ENCODE data around the gene TEX101.

TEX101 gene

DNA sequence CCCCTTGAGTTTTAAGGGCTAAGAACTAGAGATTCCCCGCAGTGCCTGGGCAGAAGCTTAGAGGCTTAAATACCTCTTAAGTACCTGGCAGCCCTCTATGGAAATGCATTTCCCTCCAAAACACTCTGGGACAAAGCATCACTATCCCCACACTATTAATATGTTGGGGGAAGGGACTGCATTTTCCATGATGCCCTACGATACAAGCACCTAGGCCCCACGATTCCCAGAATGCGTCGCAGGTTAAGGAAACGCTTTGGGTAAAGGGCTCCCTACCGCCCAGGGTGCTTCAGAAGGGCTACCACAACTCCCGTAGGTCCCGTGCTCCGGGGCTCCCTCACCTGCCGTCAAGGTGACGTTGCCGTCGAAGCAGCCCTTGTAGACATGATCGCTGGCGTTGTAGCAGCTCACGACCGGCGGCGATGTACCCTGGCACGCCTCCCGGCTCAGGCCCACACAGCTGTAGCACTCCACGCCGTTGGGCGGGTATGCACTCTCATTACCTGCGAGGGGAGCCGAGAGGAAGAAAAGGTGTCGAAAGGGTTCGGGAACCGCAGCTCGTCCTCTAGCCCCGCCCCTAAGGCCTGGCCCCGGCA lies 48.2 kb downstream of the TEX101 start (continued):
- no peak for TF ChIP-seq HOXD13 (CRISPR knock-in tag; IDR thresholded peaks at IDR 0.05; ENCODE audit: borderline replicate concordance)
- no peak for TF ChIP-seq ZNF670 (tag by site-specific recombination; IDR thresholded peaks at IDR 0.05; ENCODE audit: low read depth)
- TF ChIP-seq ZBTB21 (tag by site-specific recombination; IDR thresholded peaks at IDR 0.05), result 0 out of 2 replicates have a peak, but pooled peaks have one; percentile 13
- TF ChIP-seq KLF7 (tag by site-specific recombination; IDR thresholded peaks at IDR 0.05; ENCODE audit: borderline replicate concordance), result no peak
- TF ChIP-seq, protein P1, sequence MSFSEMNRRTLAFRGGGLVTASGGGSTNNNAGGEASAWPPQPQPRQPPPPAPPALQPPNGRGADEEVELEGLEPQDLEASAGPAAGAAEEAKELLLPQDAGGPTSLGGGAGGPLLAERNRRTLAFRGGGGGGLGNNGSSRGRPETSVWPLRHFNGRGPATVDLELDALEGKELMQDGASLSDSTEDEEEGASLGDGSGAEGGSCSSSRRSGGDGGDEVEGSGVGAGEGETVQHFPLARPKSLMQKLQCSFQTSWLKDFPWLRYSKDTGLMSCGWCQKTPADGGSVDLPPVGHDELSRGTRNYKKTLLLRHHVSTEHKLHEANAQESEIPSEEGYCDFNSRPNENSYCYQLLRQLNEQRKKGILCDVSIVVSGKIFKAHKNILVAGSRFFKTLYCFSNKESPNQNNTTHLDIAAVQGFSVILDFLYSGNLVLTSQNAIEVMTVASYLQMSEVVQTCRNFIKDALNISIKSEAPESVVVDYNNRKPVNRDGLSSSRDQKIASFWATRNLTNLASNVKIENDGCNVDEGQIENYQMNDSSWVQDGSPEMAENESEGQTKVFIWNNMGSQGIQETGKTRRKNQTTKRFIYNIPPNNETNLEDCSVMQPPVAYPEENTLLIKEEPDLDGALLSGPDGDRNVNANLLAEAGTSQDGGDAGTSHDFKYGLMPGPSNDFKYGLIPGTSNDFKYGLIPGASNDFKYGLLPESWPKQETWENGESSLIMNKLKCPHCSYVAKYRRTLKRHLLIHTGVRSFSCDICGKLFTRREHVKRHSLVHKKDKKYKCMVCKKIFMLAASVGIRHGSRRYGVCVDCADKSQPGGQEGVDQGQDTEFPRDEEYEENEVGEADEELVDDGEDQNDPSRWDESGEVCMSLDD (tag by site-specific recombination; IDR thresholded peaks at IDR 0.05), result peak; percentile 60; the same call in 1 of the 2 replicates
- TF ChIP-seq, protein P2, sequence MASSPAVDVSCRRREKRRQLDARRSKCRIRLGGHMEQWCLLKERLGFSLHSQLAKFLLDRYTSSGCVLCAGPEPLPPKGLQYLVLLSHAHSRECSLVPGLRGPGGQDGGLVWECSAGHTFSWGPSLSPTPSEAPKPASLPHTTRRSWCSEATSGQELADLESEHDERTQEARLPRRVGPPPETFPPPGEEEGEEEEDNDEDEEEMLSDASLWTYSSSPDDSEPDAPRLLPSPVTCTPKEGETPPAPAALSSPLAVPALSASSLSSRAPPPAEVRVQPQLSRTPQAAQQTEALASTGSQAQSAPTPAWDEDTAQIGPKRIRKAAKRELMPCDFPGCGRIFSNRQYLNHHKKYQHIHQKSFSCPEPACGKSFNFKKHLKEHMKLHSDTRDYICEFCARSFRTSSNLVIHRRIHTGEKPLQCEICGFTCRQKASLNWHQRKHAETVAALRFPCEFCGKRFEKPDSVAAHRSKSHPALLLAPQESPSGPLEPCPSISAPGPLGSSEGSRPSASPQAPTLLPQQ (tag by site-specific recombination; IDR thresholded peaks at IDR 0.05), result peak; percentile 16; the same call in 1 of the 2 replicates
- peak; percentile 100 for TF ChIP-seq ZNF777 (tag by site-specific recombination; IDR thresholded peaks at IDR 0.05; ENCODE audit: borderline replicate concordance)
- peak; percentile 56; the same call in 1 of the 2 replicates for TF ChIP-seq ZNF366 (tag by site-specific recombination; conservative IDR thresholded peaks at IDR 0.05)
- no peak for TF ChIP-seq HIC1 (tag by site-specific recombination; IDR thresholded peaks at IDR 0.05)
- peak; percentile 47 for TF ChIP-seq CTCF (tag by site-specific recombination; IDR thresholded peaks at IDR 0.05)
- TF ChIP-seq ZNF639 (tag by site-specific recombination; IDR thresholded peaks at IDR 0.05), result no peak
- TF ChIP-seq, protein P3, sequence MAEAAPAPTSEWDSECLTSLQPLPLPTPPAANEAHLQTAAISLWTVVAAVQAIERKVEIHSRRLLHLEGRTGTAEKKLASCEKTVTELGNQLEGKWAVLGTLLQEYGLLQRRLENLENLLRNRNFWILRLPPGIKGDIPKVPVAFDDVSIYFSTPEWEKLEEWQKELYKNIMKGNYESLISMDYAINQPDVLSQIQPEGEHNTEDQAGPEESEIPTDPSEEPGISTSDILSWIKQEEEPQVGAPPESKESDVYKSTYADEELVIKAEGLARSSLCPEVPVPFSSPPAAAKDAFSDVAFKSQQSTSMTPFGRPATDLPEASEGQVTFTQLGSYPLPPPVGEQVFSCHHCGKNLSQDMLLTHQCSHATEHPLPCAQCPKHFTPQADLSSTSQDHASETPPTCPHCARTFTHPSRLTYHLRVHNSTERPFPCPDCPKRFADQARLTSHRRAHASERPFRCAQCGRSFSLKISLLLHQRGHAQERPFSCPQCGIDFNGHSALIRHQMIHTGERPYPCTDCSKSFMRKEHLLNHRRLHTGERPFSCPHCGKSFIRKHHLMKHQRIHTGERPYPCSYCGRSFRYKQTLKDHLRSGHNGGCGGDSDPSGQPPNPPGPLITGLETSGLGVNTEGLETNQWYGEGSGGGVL (tag by site-specific recombination; IDR thresholded peaks at IDR 0.05), result peak; percentile 65
- no peak for TF ChIP-seq ZNF433 (tag by site-specific recombination; IDR thresholded peaks at IDR 0.05; ENCODE audit: low read depth)
- TF ChIP-seq ZBTB20 (tag by site-specific recombination; IDR thresholded peaks at IDR 0.05), result peak; percentile 59; the same call in 1 of the 2 replicates
- peak; percentile 47; the same call in 1 of the 2 replicates for TF ChIP-seq PRDM1 (tag by site-specific recombination; IDR thresholded peaks at IDR 0.05)

All from HEK293 (cell line).